CD1c-positive myeloid dendritic cell (primary cell): Measurements from ENCODE around the gene RPS2.
A peak's percentile ranks its signal among the peaks of the same experiment; 100 is the strongest.

Experiments
- DNase-seq: peaks from one replicate; pipeline ENCODE4 v3.0.0-alpha.2; 2016; ENCODE audit errors: extremely low spot score

RPS2 gene

DNA sequence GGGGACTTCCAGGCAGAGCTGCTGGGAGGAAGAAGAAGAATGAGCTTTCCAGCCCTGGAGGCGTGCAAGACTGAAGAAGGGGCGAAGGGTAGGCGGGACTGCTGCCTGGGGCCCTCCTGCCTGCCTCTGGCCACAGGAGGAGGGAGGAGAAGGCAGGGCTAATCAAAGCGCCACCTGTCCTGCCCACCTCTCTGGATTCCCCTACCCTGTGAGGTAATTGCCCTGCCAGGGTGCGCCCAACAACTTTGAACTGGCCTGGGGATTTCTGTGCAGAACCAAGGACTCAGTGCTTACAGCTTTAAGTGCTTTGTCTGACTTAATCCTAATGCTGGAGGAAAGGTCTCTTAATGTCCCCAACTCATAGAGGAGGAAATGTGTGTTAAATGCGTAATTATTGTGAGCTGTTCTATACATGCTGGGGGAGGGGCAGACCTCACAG is 16.8 kb upstream of the RPS2 start, which contains the start of gene NOXO1:
Gene NOXO1 (minus strand): TSS at position 72 of the 439 bp plus-strand sequence. CDS start 290 bp downstream, outside the sequence.
- no peak for DNase-seq

DNA sequence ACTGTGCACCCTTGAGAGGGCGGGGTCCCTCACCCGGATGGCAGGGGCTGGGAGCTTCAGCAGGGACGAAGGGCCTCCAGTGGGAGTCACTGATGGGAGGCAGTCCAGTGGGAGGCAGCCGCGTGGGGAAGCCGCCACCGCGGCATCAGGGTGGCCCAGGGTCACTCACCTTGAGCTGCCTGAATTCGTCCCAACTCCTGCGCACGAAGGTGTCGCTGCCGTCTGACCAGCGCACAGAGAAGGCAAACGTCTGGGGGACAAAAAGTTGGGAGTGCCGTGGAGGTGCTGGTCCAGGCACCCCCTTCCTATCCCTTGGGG is 16.1 kb upstream of the RPS2 start:
- no peak for DNase-seq

DNA sequence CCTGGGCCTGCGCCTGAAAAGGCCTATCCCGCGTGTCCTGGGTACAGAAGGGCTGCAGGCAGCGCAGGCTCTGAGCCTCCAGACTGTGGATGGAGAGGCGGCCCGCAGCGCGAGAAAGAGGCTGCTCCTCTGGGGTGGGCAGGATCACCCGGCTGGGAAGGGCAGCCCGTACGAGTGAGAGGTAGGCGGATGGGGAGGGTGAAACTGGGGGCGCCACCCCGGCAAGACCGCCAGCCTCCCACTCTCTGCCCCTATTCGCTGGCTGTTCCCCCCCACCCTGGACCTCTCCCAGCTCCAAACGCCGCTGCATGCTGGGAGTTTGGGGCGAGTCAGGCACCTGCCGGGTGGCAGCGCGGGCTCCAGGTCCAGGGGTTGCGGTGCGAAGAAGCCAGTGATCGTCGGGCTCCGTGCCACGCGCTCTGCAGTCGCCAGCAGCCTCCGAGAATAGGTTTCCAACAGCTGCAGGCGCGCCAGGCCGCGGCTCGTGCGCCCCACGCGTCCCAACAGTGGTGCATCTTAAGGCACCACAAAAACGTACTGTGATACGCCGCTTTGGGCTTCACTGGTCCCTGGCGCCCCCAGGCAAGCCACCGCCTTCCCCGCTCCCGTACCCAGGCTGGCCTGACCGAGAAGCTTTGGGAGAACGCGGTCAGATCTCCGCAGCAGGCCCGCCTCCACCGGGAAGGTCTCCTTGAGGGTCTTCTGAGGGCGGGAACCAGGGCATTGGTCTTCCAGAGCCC is 15.6 kb upstream of the RPS2 start:
- no peak for DNase-seq

DNA sequence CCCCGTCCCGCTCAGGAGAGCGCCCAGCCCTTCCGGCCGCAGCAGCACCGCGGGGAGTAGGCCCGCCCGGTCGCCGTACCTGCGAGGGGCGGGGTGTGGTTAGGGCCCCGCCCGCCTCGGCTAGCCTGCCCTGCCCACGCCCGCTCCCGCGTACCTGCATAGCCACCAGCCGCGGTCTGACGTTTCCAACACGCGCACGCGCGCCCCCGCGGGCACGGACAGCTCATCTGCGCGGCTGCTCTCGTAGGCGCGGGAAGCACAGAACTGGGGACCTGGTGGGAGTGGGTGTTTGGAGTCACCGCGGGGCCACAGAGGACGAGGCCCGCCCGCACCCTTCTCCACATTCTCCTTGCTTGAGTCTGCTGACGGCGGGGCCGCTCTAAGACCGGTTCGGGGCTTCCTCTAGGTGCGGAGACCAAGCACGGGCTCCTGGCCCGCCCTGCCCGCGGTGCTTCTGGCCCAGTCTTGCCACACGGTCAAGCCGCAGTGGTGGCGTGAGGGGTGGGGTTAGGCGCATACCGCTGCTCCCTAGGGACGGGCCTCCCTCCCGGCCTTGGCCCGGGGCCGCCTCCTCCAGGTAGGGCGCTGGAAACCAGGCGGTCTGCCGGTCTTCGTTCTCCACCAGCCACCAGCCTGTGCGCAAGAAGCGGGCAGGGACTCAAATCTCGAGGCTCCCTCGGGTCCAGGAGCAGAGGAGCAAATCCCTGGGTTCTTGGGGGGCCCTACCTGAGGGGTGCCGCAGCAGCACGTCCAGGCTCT is 14.8 kb upstream of the RPS2 start:
- DNase-seq: no peak

DNA sequence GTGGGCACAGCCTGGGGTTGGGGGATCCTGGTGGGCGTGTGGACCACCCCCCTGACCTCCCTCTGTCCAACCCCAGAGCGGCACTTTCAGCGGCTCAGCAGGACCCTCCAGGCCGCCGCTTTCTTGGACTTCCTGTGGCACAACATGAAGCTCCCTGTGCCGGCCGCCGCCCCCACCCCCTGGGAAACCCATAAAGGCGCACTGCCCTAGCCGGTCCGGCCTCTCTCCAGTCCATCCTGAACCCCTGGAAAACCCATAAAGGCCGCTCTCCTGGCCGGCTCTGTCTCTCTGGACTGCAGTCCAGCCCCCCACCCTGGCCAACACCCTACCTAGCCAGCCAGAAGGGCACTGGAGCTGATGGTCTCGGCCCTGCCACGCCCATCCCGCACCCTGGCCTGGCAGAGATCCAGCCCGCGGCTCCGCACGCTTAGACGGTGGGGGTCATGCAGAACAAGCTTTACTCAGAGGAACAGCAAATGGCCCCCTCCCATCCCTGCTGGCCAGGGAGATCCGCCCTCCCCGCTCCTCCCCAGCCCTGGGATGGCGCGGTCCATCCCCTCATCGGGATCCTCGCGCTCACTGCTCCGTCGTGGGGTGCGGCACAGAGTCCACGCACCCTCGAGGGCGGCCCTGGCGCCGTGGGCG is 14.0 kb upstream of the RPS2 start:
- DNase-seq: no peak

DNA sequence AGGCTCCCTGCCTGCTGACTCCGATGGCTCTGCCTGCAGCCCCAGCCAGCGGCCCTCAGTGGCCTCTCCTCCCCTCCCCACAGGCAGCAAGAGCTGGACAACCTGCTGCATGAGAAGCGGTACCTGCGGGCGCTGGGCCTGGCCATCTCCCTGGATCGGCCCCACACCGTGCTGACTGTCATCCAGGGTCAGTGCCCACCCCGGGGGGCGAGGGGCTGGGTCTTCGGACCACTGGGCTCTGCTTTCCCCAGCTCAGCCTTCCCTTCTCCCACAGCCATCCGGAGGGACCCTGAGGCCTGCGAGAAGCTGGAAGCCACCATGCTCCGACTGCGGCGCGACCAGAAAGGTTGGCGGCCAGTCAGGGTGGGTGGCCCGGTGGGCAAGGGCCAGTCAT is 13.2 kb upstream of the RPS2 start:
- DNase-seq: no peak

DNA sequence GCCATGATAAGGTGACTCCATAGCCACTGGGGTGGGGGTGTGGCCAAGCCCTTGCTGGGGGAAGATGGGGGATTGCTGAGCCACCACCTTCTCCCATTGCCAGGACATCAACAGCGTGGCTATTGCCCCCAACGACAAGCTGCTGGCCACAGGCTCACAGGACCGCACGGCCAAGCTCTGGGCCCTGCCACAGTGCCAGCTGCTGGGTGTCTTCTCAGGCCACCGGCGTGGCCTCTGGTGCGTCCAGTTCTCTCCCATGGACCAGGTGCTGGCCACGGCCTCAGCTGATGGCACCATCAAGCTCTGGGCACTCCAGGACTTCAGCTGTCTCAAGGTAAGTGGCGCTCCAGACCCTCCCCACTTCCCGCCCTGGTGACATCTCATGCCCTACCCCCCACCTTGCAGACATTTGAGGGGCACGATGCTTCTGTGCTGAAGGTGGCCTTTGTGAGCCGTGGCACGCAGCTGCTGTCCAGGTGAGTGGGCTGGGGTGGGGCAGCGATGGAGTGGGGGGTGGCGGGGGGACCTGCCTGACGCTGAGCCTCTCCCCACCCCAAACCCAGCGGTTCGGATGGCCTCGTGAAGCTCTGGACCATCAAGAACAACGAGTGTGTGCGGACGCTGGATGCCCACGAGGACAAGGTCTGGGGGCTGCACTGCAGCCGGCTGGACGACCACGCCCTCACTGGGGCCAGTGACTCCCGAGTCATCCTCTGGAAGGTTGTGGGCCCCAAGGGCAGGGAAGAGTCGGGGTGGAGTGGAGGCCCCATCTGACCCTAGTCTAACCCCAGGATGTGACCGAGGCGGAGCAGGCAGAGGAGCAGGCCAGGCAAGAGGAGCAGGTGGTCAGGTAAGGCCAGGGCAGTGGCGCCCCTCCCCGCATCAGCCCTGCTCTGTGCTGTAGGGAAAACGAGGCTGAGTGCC is 12.6 kb upstream of the RPS2 start:
- DNase-seq: no peak

DNA sequence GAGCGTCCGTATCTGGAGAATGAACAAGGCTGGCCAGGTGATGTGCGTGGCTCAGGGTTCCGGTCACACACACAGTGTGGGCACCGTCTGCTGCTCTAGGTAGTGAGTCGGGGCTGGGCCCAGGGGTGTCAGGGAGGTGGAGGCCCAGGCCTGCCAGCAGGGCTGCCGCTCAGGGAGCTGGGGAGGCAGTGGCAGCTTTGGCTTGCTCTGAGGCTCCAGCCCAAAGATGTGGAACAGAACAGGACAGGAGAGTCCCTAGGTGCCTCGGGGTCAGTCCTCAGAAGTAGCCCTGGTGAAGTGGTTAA is 11.5 kb upstream of the RPS2 start:
- no peak for DNase-seq

DNA sequence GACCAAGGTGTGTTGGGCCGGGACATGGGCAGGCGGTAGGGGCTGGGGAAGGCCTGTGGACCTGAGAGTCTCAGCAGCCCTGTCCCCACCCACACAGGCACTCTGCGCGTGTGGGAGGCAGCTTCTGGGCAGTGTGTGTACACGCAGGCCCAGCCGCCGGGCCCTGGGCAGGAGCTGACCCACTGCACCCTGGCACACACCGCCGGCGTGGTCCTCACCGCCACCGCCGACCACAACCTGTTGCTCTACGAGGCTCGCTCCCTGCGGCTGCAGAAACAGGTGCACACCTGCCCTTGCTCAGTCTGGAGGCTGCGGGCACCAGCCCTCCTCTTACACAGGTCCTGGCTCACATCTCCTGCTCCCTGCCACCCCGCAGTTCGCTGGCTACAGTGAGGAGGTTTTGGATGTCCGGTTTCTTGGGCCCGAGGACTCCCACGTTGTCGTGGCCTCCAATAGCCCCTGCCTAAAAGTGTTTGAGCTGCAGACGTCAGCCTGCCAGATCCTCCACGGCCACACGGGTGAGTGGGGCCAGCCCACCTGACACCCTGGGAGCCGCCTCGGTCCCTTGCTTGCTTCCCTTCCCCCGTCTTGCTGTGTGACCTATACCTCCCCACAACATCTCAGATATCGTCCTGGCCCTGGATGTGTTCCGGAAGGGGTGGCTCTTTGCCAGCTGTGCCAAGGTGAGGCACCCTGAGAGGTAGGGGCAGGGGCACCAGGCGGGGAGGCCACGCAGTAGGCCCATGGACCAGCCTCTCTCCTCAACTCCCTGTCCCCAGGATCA is 11.0 kb upstream of the RPS2 start:
- DNase-seq: no peak

DNA sequence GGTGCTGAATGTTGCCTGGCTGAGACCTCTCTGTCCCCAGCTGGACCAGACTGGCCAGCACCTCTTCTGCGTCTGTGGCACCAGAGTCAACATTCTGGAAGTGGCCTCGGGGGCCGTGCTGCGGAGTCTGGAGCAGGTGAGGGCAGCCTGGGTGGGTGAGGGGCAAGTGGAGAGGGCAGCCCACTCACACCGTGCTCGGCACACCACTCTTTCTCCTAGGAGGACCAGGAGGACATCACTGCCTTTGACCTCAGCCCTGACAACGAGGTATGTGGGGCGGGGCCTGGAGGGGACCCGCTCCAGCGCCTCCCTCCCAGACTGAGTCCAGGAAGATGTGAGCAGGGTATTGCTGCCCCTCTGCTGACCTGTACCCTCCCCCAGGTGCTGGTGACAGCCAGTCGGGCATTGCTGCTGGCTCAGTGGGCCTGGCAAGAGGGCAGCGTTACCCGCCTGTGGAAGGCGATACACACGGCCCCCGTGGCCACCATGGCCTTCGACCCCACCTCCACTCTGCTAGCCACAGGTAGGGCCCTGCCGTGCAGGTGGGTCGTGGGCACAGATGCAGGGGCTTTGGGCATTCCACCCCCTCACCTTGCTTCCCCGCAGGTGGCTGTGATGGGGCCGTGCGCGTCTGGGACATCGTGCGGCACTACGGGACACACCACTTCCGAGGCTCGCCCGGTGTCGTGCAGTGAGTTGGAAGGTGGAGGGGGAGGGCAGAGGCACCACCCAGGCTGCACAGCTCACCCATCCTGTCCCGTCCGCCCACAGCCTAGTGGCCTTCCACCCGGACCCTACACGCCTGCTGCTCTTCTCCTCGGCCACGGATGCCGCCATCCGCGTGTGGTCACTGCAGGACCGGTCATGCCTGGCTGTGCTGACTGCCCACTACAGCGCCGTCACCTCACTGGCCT is 9.8 kb upstream of the RPS2 start:
- no peak for DNase-seq

DNA sequence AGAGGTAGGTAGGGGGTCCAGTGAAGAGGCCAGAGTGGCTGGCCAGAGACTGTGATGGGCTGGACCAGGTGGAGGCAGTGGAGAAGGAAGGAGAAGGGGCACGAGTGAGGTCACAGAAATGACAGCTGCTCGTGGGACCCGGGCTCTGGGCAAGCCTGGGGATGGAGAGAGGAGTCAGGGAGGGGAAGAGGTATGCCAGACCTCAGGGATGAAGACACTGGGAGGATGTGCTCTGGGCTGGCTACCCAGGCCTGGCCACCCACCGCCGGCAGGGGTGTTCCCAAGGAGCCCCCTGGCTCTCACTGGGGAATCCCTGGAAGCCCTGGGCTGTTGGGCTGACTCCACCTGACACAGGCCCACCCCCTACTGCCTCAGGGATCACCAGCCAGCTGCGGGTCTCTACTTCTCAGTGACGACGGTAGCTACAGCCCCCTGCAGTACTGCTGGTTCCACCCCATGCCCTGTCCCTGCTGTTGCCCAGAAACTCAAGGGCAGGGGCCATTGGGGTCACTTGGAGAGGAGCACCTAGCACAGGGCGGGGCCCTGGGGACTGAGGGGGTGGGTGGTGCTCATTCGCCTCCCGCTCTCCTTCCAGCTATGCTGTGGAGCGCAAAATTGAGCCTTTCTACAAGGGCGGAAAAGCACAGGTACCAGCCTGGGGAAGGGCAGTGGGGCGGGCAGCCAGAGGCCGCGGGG is 9.0 kb upstream of the RPS2 start:
- no peak for DNase-seq

DNA sequence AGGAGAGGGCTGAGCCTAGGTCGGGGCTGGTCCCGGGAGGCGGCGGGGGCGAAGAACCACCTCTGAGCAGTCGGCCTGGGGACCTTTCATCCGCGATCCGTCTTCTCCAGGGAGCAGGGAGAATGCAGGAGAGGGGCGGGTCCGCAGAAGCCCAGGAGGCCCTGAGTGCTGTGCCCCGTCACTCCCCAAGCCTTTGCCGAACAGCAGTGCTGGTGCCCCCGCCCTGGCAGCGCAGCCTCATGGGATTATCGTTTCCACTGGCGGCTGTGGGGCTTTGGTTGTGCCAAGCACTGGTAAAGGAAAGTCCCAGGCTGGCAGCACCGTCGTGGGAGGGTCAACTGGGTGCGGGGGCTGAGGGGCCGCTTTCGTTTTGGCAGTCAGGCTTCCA is 7.9 kb upstream of the RPS2 start:
- DNase-seq: no peak

DNA sequence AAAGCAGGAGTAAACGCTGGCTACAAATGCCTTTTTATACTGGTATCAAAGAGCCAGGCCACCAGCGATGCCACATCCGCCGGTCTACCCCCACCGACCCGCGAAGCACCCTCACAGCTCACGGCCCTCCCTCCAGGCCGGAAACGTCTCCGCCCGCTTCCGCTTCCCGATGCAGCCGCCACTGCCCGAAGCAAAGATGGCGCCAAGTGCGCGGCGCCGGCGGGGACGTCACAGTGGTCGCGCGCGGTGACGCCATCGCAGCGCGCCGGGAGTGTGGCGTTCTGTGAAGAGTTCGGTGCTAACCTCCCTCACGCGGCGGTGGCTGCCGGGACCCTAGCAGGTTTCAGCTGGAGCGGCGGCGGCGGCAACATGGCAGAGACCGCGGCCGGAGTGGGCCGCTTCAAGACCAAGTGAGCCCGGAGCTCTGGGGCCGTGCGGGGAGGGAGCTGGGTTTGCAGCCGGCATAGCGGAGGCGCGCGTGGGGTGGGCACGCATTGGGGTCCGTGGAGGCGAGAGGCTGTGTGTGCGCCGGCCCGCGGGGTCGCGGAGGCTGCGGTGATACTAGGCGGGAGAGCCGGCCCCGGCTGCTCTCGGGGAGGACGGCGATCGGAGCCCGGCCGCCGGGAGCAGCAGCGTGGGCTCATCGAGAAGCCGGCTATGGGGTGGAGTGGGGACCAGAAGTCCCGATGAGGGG is 7.3 kb upstream of the RPS2 start, which contains the start of gene TBL3:
Gene TBL3 (plus strand): TSS at position 258 of the 694 bp plus-strand sequence. CDS start 112 bp downstream, at position 370.
- peak; percentile 97 for DNase-seq

DNA sequence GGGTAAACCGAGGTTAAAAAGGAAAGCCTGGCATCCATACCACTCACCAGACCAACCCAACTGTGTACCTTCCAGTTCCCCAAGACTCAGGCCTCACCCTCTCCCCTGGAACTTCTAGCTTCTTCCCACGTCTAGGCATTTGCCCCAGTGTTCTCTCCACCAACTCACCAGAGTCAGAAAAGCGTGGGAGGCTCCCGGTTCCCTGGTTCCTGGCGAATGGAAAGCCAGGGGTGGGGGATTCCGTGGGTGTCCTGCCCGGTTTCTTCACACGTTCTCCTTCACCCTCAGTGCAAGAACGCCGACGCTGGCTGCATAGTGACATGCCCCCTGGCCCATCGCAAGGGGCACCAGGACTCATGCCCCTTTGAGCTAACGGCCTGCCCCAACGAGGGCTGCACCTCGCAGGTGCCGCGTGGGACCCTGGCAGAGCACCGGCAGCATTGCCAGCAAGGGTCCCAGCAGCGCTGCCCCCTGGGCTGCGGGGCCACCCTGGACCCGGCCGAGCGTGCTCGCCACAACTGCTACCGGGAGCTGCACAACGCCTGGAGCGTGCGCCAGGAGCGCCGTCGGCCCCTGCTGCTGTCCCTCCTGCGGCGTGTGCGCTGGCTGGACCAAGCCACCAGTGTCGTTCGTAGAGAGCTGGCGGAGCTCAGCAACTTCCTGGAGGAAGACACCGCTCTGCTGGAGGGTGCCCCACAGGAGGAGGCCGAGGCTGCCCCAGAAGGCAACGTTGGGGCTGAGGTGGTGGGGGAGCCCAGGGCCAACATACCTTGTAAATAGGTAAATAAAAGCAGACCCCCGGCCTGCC is 3.7 kb upstream of the RPS2 start:
- DNase-seq: no peak

DNA sequence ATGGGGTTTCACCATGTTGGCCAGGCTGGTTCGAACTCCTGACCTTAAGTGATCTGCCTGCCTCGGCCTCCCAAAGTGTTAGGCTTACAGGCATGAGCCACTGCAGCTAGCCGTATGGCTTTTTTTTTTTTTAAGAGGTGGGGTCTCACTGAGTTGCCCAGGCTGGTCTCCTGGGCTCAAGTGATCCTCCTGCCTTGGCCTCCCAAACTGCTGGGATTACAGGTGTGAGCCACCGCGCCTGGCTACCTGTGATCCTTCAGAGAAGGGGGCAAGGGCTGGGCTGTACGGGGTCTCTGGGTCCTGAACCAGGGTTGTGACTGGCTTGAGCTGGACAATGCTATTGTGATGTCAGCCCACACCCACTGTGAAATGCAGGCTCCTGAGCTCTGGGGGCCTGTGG is 1.8 kb upstream of the RPS2 start, which contains the start of gene RNF151:
Gene RNF151 (plus strand): TSS at position 397 of the 400 bp plus-strand sequence. CDS start 26 bp downstream, outside the sequence.
- no peak for DNase-seq

DNA sequence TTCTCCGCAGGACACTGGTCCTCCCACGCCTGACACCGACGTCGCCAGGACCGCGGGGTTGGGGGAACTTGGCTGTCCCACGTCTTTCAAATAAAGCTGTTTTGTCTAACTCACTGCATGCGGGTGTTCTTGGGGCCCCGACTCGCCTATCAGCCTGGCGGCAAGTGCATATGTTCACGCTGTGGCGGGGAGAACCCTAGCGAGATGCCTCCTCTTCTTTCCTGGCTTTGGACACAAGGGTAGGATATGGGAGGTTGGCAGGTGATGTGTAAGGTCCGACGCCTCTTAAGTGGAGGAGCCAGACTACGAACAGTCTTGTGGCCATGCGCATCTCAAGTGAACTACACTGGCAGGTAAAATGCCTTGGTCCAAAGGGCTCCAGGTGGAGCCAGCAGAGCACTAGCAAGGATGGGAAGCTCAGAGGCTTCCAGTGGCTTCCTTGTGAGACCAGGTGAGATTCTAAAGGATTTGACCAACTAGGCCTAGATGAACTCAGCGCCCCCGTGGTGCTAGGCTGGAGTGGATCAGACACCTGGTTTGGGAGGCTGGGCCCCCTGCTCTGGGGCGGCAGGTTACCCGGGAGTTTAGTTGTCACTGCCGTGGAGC is 873 bp upstream of the RPS2 start:
- DNase-seq: peak; percentile 45

DNA sequence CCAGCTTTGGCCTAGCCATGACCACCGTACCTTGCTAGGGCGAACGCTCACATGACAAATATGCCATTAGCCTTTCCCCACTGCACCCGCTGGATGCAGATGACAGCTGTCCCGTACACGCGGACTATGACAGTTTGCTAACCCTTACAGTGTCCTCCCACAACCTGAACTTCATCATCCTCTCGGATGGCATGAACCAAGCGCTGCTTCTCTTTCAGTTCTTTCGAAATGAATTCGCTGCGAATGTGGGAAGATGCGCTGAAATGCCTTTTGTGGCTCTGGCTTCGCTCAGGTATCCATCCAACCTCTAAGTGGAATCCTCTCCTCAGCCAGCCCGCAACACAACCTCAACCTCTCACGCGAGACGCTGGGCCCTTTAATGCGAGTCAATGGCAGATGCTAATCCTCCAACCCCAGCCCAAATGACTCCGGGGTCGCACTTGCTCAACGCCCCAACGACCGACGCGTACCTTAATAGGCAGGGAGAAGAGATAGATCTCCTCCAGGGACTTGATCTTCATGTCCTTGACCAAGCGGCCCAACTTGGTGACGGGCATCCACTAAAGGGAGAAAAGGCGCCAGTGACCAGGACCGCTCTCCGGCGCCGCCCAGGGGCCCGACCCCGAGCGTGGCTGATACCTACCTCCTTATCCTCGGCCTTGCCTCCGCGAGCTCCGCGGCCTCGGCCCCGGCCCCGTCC is 670 bp downstream of the RPS2 start:
- peak; percentile 43 for DNase-seq
